Skeletal muscle satellite cell (primary cell): ENCODE results near the gene FGFR4.

Source experiments
- H3K27me3 ChIP-seq: 2 replicates; pipeline ENCODE4 v1.7.0; 2013; ENCODE audit warnings: low read length; ENCODE audit not compliant: control insufficient read depth, insufficient read depth
- H3K36me3 ChIP-seq: 2 replicates; pipeline ENCODE4 v1.7.0; 2013; ENCODE audit warnings: mild to moderate bottlenecking, control low read depth, low read length; ENCODE audit not compliant: insufficient read depth
- H3K4me1 ChIP-seq: 2 replicates; pipeline ENCODE4 v1.7.0; 2013; ENCODE audit warnings: low read length; ENCODE audit not compliant: control insufficient read depth, insufficient read depth
- H3K4me2 ChIP-seq: 2 replicates; pipeline ENCODE4 v1.7.0; 2013; ENCODE audit warnings: mild to moderate bottlenecking, low read length
- H3K4me3 ChIP-seq: 2 replicates; pipeline ENCODE4 v1.7.0; 2013; ENCODE audit warnings: low read length
- H3K9ac ChIP-seq: 2 replicates; pipeline ENCODE4 v1.7.0; 2013; ENCODE audit warnings: mild to moderate bottlenecking, low read depth, low read length, moderate library complexity
- H3K9me3 ChIP-seq: replicated peaks from 2 replicates; pipeline ENCODE4 v1.7.0; 2013; ENCODE audit warnings: mild to moderate bottlenecking, control low read depth, low read length

Gene FGFR4

DNA sequence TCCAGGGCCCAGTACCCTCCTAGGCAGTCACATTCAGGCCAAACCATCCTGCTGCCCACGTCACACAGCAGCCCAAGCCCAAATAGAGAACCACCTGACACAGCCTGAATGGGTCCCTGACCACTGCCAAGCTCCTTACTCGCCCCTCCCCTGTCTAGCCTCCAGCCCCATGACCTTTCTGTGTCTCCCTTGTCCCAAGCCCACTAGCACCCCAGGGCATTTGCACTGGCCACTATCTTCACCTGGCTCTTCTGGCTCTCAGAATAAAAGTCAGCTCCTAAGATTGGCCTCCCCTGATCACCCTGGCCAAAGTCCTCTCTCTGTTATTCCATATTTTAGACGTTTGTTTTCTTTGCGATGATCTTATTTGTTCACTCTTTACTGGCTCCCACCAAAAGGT lies 20.4 kb downstream of the FGFR4 start:
- Histone ChIP-seq H3K9me3 (no peaks in the 10 kb centered on the region), H3K27me3 (peaks cover 7% of the 10 kb centered on the region), H3K4me1 (peaks cover 9% of the 10 kb centered on the region), H3K4me3 (no peak overlapping the region), H3K36me3 (no peaks in the 10 kb centered on the region), H3K9ac (no peak overlapping the region), H3K4me2 (no peak overlapping the region)

DNA sequence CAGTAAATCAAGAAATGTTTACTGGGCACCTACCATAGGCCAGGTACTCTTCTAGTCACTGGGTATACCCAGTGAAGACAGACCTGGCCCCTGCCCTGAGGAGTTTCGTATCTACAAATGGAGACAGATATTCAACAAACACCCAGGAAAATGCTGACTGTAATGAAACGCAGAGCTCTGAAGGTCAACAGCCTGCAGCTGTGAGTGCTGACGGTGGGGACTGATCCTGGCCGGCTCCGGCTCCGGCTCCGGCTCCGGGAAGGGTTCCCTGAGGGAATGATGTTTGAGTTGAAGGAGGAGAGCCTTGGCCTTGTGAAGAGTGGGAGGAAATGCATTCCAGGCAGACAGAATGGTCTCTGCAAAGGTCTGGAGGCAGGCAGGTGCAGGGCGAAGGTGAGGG lies 23.1 kb downstream of the FGFR4 start:
- H3K9me3 ChIP-seq, result no peaks in the 10 kb centered on the region
- H3K4me1 ChIP-seq, result peaks cover 9% of the 10 kb centered on the region
- H3K27me3 ChIP-seq, result peaks cover 7% of the 10 kb centered on the region
- no peak overlapping the region for H3K4me2 ChIP-seq
- H3K4me3 ChIP-seq, result no peak overlapping the region
- H3K9ac ChIP-seq, result no peak overlapping the region
- H3K36me3 ChIP-seq, result no peaks in the 10 kb centered on the region

DNA sequence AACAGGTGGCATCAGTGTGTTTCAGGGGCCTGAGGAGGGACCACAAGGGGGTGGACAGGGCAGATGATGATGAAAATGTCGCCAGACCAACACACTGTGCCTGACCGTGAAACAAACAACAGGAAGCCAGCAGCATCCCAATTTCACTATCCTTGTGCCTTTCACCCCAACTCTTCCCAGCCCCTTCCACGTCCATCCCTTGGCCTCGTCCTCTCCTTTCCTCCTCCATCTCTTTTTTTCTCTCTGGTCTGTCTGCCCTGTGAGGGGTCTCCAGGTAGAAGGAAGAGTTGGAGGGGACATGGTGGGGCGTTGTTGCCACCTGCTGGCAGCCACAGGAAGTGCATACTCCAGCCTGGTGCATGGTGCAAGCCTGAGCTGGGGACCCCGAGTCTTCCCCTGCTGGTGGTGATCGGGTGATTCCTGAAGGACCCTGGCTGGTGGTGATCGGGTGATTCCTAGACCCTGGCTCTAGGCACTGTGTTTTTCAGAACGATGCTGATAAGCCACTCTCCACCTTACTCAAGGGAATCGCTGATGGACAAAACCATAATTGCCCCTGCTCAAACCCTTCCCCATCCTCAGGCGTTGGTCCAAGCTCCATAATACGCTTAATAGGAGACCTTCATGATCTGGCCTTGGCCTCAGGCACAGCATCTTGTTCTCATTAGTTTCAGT lies 25.1 kb downstream of the FGFR4 start:
- Histone ChIP-seq H3K27me3 (no peaks in the 10 kb centered on the region), H3K9me3 (no peaks in the 10 kb centered on the region), H3K4me1 (peaks cover 4% of the 10 kb centered on the region), H3K4me3 (no peak overlapping the region), H3K9ac (no peak overlapping the region), H3K4me2 (peak overlapping the region; percentile 57), H3K36me3 (no peaks in the 10 kb centered on the region)

DNA sequence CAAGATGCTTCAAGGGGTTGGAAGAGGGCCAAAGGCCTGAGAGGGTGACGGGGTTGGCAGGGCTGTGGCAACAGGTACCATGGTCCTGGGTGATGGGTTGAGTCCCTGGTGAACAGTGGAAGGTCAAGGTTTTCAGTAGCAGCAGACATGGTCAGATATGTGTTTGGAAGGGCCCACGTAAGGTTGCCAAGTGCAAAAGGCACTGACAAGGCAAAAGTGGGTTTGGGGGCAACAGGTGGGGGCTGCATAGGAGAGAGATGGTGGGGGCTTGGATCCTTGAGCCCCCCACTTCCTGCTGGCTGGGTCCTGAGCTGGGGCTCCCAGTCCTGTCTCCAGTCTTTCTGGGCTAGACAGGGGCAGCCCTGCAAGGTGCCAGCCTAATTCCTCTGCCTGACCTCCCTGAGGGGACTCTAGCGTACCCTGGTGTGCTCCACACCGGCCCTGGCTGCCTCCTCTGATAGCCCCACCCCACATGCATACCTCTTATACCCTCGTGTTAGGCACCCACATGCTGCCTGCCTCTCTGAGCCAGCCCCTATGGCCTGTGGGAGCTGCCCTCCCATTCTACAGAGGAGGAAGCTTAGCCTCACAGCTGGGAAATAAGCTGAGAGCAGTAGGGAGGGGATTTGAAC lies 26.0 kb downstream of the FGFR4 start:
- H3K4me3 ChIP-seq, result no peak overlapping the region
- H3K9me3 ChIP-seq, result no peaks in the 10 kb centered on the region
- H3K9ac ChIP-seq, result no peak overlapping the region
- H3K27me3 ChIP-seq, result no peaks in the 10 kb centered on the region
- H3K4me2 ChIP-seq, result no peak overlapping the region
- no peaks in the 10 kb centered on the region for H3K36me3 ChIP-seq
- H3K4me1 ChIP-seq, result peaks cover 7% of the 10 kb centered on the region

DNA sequence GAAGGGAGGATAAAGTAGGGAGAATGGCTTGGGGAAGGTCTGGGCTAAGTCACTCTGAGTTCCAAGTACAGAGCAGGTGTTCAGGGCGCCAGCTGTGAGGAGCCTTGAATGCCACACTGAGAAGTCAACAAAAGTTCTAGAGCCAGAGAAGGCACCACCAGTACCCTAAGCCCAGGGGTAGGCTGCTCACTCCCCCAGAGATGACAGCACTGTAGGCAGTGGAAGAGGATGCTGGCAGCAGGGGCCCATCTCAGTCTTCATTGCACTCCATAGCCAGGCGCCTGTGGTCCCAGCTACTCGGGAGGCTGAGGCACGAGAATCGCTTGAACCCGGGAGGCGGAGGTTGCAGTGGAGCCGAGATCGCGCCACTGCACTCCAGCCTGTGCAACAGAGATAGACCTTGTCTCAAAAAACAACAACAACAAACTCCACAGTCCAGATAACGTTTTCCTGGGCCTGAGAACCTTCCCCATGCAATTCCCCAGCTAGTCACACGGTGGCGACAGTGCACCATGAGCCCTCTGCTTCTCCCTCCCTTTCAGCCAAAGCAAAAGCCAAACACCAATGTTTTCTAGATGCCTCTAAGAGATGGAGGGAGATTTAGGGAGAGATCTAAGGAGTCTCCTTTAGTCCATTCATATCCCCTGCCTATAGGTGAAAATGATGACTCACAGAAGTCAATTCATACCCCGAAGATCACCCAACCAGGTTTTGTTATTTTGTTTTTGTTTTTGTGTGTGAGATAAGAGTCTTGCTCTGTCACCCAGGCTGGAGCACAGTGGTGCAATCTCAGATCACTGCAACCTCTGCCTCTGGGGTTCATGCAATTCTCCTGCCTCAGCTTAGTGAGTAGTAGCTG lies 27.1 kb downstream of the FGFR4 start:
- Histone ChIP-seq H3K4me1 (peaks cover 7% of the 10 kb centered on the region), H3K36me3 (no peaks in the 10 kb centered on the region)

DNA sequence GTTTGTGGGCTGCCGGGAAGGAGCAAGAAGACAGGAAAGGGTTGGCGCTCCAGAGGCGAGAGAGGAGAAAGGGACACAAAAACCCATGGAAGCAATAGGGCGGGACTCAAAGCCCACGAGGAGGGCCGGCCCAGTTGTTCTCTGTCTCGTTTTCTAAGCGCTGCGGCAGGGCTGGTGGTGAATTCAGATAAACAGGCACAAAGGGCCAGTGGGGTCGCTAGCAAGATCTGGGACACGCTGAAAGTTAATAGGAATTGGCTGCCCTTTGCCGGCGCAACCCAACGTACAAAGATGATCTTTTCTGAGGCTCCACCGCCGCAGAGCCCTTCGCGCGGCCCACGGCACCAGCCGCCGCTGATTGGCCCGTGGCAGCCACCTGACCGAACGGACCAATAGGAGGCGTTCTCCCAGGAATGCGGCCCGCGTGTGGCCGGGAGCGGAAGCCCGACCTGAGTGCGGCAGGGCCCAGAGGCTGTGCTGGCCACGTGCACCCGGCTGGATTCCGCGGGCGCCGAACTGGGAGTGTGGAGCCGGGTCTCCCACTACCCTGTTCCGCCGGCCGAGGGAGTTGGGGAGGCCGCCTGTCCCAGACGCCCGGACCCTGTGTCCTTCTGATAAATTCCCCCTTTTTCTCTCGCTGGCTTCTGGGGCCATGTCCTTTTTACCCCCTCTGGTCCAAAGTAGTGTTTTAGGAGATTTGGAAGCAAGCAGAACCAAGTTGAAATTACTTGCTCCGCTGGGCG lies 30.1 kb downstream of the FGFR4 start:
- Histone ChIP-seq H3K27me3 (no peaks in the 10 kb centered on the region), H3K4me3 (peak overlapping the region; percentile 28), H3K9ac (peak overlapping the region; percentile 14), H3K36me3 (no peaks in the 10 kb centered on the region), H3K4me1 (peaks cover 7% of the 10 kb centered on the region), H3K9me3 (no peaks in the 10 kb centered on the region), H3K4me2 (peak overlapping the region; percentile 59)

More for the DNA sequence above, 27.1 kb downstream of the FGFR4 start:
- H3K4me2 ChIP-seq, result no peak overlapping the region
- H3K9ac ChIP-seq, result no peak overlapping the region
- no peak overlapping the region for H3K4me3 ChIP-seq
- H3K9me3 ChIP-seq, result no peaks in the 10 kb centered on the region
- H3K27me3 ChIP-seq, result no peaks in the 10 kb centered on the region

DNA sequence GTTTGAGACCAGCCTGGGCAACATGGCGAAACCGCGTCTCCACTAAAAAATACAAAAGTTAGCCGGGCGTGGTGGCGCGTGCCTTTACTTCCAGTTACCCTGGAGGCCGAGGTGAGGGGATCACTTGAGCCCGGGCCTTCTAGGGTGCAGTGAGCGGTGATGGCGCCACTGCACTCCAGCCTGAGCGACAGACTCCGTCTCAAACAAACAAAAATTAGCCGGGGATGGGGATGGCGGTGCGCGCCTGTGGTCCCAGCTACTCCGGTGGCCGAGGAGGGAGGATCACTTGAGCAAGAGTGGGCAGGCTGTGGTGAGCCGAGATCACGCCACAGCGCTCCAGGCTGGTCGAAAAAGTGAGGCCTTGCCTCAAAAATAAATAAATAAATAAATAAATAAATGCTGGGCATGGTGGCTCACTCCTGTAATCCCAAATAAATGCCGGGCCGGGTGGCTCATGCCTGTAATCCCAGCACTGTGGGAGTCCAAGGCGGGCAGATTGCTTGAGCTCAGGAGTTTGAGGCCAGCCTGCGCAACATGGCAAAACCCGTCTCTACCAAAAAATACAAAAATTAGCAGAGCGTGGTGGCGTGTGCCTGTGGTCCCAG lies 30.8 kb downstream of the FGFR4 start:
- H3K9me3 ChIP-seq, result no peaks in the 10 kb centered on the region
- H3K36me3 ChIP-seq, result no peaks in the 10 kb centered on the region
- H3K9ac ChIP-seq, result no peak overlapping the region
- no peaks in the 10 kb centered on the region for H3K27me3 ChIP-seq
- H3K4me2 ChIP-seq, result no peak overlapping the region
- H3K4me3 ChIP-seq, result no peak overlapping the region
- H3K4me1 ChIP-seq, result peaks cover 7% of the 10 kb centered on the region

DNA sequence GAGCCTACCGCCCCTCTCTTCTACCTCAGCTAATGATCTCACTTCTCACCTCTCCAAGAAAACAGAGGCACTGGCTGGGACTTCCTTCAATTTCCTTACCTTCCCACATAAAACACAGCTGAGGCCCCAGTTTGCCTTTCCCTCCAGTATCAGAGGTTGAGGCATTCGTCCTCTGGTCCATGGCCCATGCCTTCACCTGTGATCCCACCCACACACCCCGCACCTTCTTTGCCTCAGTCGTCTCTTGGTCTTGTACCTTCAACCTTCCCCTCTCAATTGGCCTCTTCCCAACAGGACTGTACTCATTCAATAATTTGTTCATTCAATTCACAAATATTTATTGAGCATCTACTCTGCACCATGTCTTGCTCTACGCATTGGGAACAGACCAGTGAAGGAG lies 35.9 kb downstream of the FGFR4 start:
- Histone ChIP-seq H3K4me2 (no peak overlapping the region), H3K4me1 (no peaks in the 10 kb centered on the region), H3K36me3 (no peaks in the 10 kb centered on the region), H3K9me3 (no peaks in the 10 kb centered on the region), H3K9ac (no peak overlapping the region), H3K4me3 (no peak overlapping the region), H3K27me3 (no peaks in the 10 kb centered on the region)

DNA sequence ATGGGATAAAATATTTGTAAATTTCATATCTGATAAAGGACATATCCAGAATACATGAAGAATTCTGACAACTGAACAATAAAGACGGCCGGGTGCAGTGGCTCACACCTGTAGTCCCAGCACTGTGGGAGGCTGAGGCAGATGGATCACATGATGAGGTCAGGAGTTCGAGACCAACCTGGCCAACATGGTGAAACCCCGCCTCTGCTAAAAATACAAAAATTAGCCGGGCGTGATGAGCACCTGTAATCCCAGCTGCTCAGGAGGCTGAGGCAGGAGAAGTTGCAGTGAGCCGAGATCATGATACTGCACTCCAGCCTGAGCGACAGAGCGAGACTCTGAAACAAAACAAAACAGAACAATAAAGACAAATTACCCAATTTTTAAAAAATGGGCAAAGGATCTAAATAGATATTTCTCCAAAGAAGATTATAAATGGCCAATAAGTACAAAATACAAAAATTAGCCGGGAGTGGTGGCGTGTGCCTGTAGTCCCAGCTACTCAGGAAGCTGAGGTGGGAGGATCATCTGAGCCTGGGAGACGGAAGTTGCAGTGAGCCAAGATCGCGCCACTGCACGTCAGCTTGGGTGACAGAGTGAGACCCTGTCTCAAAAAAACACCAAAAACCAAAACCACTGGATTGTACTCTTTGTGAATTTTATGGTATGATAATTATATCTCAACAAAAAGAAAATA lies 37.2 kb downstream of the FGFR4 start:
- Histone ChIP-seq H3K4me1 (peaks cover 9% of the 10 kb centered on the region), H3K9ac (no peak overlapping the region), H3K4me2 (no peak overlapping the region)

DNA sequence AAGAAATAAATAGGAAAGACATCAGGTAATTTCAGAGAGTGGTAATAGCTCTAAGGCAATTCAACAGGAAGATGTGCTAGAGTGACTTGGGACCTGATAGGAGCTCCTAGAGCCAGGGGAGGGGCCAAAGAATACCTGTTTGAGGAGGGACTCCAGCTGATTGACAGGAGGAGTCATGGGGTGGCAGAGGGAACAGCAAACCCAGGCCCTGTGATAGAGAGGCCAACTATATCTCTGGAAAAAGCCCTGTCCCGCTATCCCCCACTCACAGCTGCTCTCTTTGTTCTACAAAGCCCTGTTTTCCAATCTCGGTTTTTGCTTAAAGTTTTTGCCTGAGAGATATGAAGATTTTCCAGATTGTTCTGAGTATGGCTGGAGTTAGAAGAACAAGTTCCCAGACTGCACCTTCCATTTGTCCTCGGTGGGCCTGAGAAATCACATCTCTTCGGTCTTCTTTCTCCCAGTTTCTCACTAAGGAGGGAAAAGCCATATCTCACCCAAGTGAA lies 37.8 kb downstream of the FGFR4 start:
- no peaks in the 10 kb centered on the region for H3K27me3 ChIP-seq
- no peaks in the 10 kb centered on the region for H3K9me3 ChIP-seq
- no peaks in the 10 kb centered on the region for H3K36me3 ChIP-seq
- H3K9ac ChIP-seq, result no peak overlapping the region
- H3K4me1 ChIP-seq, result peaks cover 9% of the 10 kb centered on the region
- H3K4me2 ChIP-seq, result no peak overlapping the region
- no peak overlapping the region for H3K4me3 ChIP-seq

More for the DNA sequence above, 37.2 kb downstream of the FGFR4 start:
- no peaks in the 10 kb centered on the region for H3K9me3 ChIP-seq
- no peak overlapping the region for H3K4me3 ChIP-seq
- H3K36me3 ChIP-seq, result no peaks in the 10 kb centered on the region
- H3K27me3 ChIP-seq, result no peaks in the 10 kb centered on the region
